Endothelial cell of umbilical vein (primary cell): Measurements from ENCODE around the gene MPZL3. TPM values are rescaled to one million over a fixed set of nuclear protein-coding genes. Genes with fewer than 3 reads are reported as not detected.

ENCODE experiments used
- BruUV-seq: library from RNA; stranded (reverse); fragments of 400-500 nt; replicated peaks from 2 replicates; lab custom pipeline; 2021; lab: Mats Ljungman, UMichigan
- CTCF ChIA-PET: fragments of 300-600, 350-600 bp; sonication (Branson Sonifier 250); formaldehyde crosslinking; loops from one replicate; lab custom pipeline; 2021; ENCODE audit warnings: antibody characterized with exemption, inconsistent platforms; lab: Charles Lee
- POLR2A ChIA-PET: fragments of 300-600, 350-600 bp; sonication (Branson Sonifier 250); formaldehyde crosslinking; loops from one replicate; lab custom pipeline; 2021; ENCODE audit warnings: antibody characterized with exemption, inconsistent platforms; lab: Charles Lee
- DNase-seq: peaks from one replicate; pipeline ENCODE4 v3.0.0-alpha.2; 2011; ENCODE audit warnings: low read depth, low spot score
- FAIRE-seq: peaks from 2 replicates; lab custom pipeline; 2011; peaks lifted over from hg19 to GRCh38; lab: Jason Lieb, UNC
- H2AFZ ChIP-seq: 2 replicates; pipeline ENCODE4 v1.6.0; 2012; ENCODE audit warnings: low read depth, low read length, control low read depth, inconsistent platforms
- H3K27ac ChIP-seq: 2 replicates; pipeline ENCODE4 v1.5.1; 2011; ENCODE audit warnings: low read depth, mild to moderate bottlenecking, control low read depth, low read length, moderate library complexity; ENCODE audit not compliant: insufficient read depth
- H3K27me3 ChIP-seq, 2 experiments: 2 replicates each; pipeline versions ENCODE4 v1.6.0 to v1.6.1; 2011; ENCODE audit warnings: low read length in 2 of 2, mixed read lengths in 1 of 2; ENCODE audit not compliant: control insufficient read depth in 2 of 2, insufficient read depth in 2 of 2
- H3K36me3 ChIP-seq, 2 experiments: 2 replicates in 1 of 2; 3 replicates in 1 of 2; pipeline ENCODE4 v1.5.1; 2011; ENCODE audit warnings: low read length in 2 of 2, mild to moderate bottlenecking in 1 of 2, moderate library complexity in 1 of 2; ENCODE audit not compliant: control insufficient read depth in 2 of 2, insufficient read depth in 2 of 2; ENCODE audit errors: extremely low read depth in 1 of 2
- H3K4me1 ChIP-seq: 3 replicates; pipeline ENCODE4 v1.5.1; 2011; ENCODE audit warnings: mild to moderate bottlenecking, low read length; ENCODE audit not compliant: control insufficient read depth, insufficient read depth; ENCODE audit errors: extremely low read depth
- H3K4me2 ChIP-seq: 2 replicates; pipeline ENCODE4 v1.6.1; 2011; ENCODE audit warnings: low read length, control low read depth, mixed read lengths; ENCODE audit not compliant: insufficient read depth
- H3K4me3 ChIP-seq, 3 experiments: fragments of 200-600 bp in 1 of 3; sonication (generic), shearing (Covaris generic) in 1 of 3; replicated peaks in 1 of 3; 2 replicates each; pipeline ENCODE4 v1.5.1; 2011 to 2016; ENCODE audit warnings: control low read depth in 3 of 3, low read length in 3 of 3, mild to moderate bottlenecking in 2 of 3, inconsistent platforms in 1 of 3, low read depth in 1 of 3, moderate library complexity in 1 of 3; ENCODE audit not compliant: insufficient read depth in 1 of 3
- H3K79me2 ChIP-seq: 2 replicates; pipeline ENCODE4 v1.6.0; 2012; ENCODE audit warnings: low read length, inconsistent platforms; ENCODE audit not compliant: control insufficient read depth, insufficient read depth
- H3K9ac ChIP-seq: replicated peaks from 2 replicates; pipeline ENCODE3; 2011; ENCODE audit warnings: low read length, control low read depth; ENCODE audit not compliant: insufficient read depth; ENCODE audit errors: extremely low read depth
- H3K9me1 ChIP-seq: replicated peaks from 3 replicates; pipeline ENCODE4 v1.6.0; 2011; ENCODE audit warnings: mild to moderate bottlenecking, low read length; ENCODE audit not compliant: control insufficient read depth, insufficient read depth; ENCODE audit errors: extremely low read depth
- H3K9me3 ChIP-seq: replicated peaks from 2 replicates; pipeline ENCODE4 v1.5.1; 2012; ENCODE audit warnings: low read length, inconsistent platforms; ENCODE audit not compliant: control insufficient read depth, insufficient read depth
- H4K20me1 ChIP-seq: replicated peaks from 2 replicates; pipeline ENCODE3; 2011; ENCODE audit warnings: mild to moderate bottlenecking, low read length; ENCODE audit not compliant: control insufficient read depth, insufficient read depth; ENCODE audit errors: extremely low read depth
- CTCF ChIP-seq, 2 donors: IDR thresholded peaks; 1 replicate in 1 of 2; 2 replicates in 1 of 2; pipeline ENCODE4 v1.5.1; 2011; ENCODE audit warnings: low read length in 2 of 2, mild to moderate bottlenecking in 2 of 2, moderate library complexity in 2 of 2, control low read depth in 1 of 2, inconsistent platforms in 1 of 2, low read depth in 1 of 2; ENCODE audit not compliant: insufficient read depth in 1 of 2; ENCODE audit errors: extremely low read depth in 1 of 2
- EZH2 ChIP-seq: IDR thresholded peaks from 2 replicates; pipeline ENCODE4 v1.6.1; 2012; ENCODE audit warnings: borderline replicate concordance, low read depth, mild to moderate bottlenecking, moderate library complexity, low read length, inconsistent platforms; ENCODE audit not compliant: severe bottlenecking
- FOS ChIP-seq: IDR thresholded peaks from 2 replicates; pipeline ENCODE4 v1.6.1; 2011; ENCODE audit warnings: mild to moderate bottlenecking, low read length, moderate library complexity, borderline replicate concordance; ENCODE audit not compliant: insufficient read depth
- GATA2 ChIP-seq: IDR thresholded peaks from 2 replicates; pipeline ENCODE4 v1.7.0; 2011; ENCODE audit warnings: low read depth, mild to moderate bottlenecking, moderate library complexity, mixed read lengths, low read length; ENCODE audit not compliant: insufficient read length, insufficient read depth
- JUN ChIP-seq: IDR thresholded peaks from 2 replicates; pipeline ENCODE4 v1.6.1; 2011; ENCODE audit warnings: borderline replicate concordance, low read depth; ENCODE audit not compliant: insufficient read length, insufficient read depth
- MAX ChIP-seq: IDR thresholded peaks from 2 replicates; pipeline ENCODE4 v1.6.1; 2011; ENCODE audit not compliant: insufficient read depth, insufficient read length
- MYC ChIP-seq: IDR thresholded peaks from one replicate; pipeline ENCODE4 v1.6.1; 2011; ENCODE audit warnings: mild to moderate bottlenecking, low read depth, low read length
- POLR2A ChIP-seq: IDR thresholded peaks from 2 replicates; pipeline ENCODE4 v1.6.1; 2012; ENCODE audit warnings: low read depth, mild to moderate bottlenecking, control low read depth, low read length
- POLR2AphosphoS5 ChIP-seq: IDR thresholded peaks from 2 replicates; pipeline ENCODE4 v1.6.1; 2012; ENCODE audit warnings: low read depth, mild to moderate bottlenecking, control low read depth, low read length, moderate library complexity; ENCODE audit not compliant: insufficient read depth
- dilution Hi-C: fragments of 300-500 bp; cut with MboI; formaldehyde crosslinking; loops from one replicate; pipeline ENCODE4 v1.15.0; 2019; ENCODE audit warnings: low sequenced_read_pairs; ENCODE audit not compliant: extremely low pct_ligation_motif_present
- intact Hi-C: fragments of 100-400 bp; cut with micrococcal nuclease; formaldehyde crosslinking; loops from one replicate; pipeline ENCODE4 v1.10.0; 2022
- polyA plus RNA-seq, 4 experiments: library from polyadenylated mRNA; depleted of rRNA in 3 of 4; stranded (reverse) in 3 of 4; unstranded in 1 of 4; fragments of >200 nt; gene quantifications; 2 replicates each; pipeline versions ENCODE4 v1.2.1 to v1.2.3, GENCODE V29; 2011 to 2012; ENCODE audit warnings: missing spikeins in 1 of 4
- total RNA-seq: library from RNA; stranded (reverse); gene quantifications from 2 replicates; pipeline ENCODE4 v1.2.3, GENCODE V29; 2021

The MPZL3 gene
- total and polyA plus RNA-seq, 2 donors (not counting 3 experiments of a cell fraction or from before 2014, with no cell fraction given), result 2.5 to 7.1 TPM

GRCh38 chr11:118265954-118266353 is 13.8 kb upstream of the MPZL3 start:
- Histone ChIP-seq H3K9me1 (no peaks in the 10 kb centered on the region), H3K9ac (no peak overlapping the region), H3K27ac (no peak overlapping the region), H3K9me3 (no peaks in the 10 kb centered on the region), H3K36me3 (no peaks in the 10 kb centered on the region), H3K27me3 (no peaks in the 10 kb centered on the region), H4K20me1 (no peaks in the 10 kb centered on the region), H3K4me3 (peak overlapping the region in 1 of 3 experiments; percentile 11), H3K4me1 (peaks cover 51% of the 10 kb centered on the region), H3K79me2 (no peaks in the 10 kb centered on the region), H2AFZ (peak overlapping the region; percentile 90), H3K4me2 (peak overlapping the region; percentile 94)
- dilution Hi-C loops (no loop called here), intact Hi-C loops (loop anchor here (2.0 kb wide), 1 partner anchor 59 kb away; no protein-coding TSS in a partner anchor)
- peak; percentile 49 for DNase-seq
- ChIA-PET POLR2A (interaction anchor here (1.0 to 2.9 kb wide), 2 partner anchors 9 to 11 kb away, joined by 7 to 12 read pairs; no protein-coding TSS in a partner anchor), CTCF (interaction anchor here (0.7 to 8.6 kb wide), 19 partner anchors 8 to 94 kb away, joined by 3 to 104 read pairs (median 4); partner anchors contain the start of gene MPZL3)
- BruUV-seq, result no TSS peak
- peak; percentile 33 for FAIRE-seq
- TF ChIP-seq JUN, result no peak
- TF ChIP-seq CTCF (IDR thresholded peaks at IDR 0.05; ENCODE audit: extremely low read depth in 1 of 2, insufficient read depth in 1 of 2, low read depth in 1 of 2, low read length in 2 of 2), result no peak
- TF ChIP-seq POLR2AphosphoS5, result peak; percentile 41
- TF ChIP-seq MYC, result no peak
- no peak for TF ChIP-seq GATA2
- no peak for TF ChIP-seq EZH2
- no peak for TF ChIP-seq MAX
- peak; percentile 53 for TF ChIP-seq POLR2A
- no peak for TF ChIP-seq FOS
